Suppressor macrophage treated with lipopolysaccharide for 4 hours (primary cell): ENCODE results near the gene CREBL2.
"Not testable (repeated sequence)": the region's sequence is repeated elsewhere in the genome, so short reads cannot be mapped to it uniquely, and the experiment has no call there.

Experiments used
- DNase-seq: peaks from one replicate; pipeline ENCODE4 v3.0.0-alpha.2; 2020

The CREBL2 gene, protein sequence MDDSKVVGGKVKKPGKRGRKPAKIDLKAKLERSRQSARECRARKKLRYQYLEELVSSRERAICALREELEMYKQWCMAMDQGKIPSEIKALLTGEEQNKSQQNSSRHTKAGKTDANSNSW

DNA sequence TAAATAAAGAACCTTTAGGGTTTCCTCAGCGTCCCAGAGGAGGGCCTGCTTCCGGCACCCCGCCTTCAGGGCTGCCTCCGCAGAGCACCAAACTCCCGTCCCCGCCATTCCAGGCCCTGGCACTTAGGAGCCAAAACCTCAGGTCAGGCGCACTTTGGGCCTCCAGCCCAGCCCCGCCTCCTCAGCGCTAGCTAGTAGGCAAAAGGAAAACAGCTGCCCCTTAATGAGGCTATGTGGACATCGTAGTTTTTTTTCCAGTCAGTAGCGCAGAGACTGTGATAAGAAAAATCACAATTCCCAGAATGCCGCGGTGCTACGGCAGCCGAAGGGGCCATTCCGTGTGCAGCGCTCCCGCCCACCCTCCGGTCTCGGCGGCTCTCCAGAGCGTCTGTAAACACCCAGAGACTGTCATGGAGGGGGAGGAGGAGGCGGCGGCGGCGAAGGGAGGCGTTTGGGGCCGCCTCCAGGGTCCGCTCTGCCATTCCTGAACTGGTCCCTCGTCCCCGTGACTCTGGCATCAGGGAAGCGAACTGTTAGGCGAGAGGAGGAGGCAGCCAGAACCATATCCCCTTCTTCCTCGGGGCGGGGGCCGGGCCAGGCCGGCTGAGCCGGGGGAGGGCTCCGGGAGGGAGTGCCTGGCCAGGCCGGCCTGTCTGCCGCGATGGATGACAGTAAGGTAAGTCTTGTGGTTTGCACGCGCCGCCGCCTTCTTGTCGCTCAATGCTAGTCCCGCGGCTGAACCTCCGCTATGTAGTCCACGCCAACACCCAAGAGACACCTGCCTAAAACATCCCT, at the start of gene CREBL2:
TSS of gene CREBL2 (plus strand) at position 365 of the 795 bp plus-strand sequence. CDS start at position 662, 297 bp downstream.
- peak; percentile 91 for DNase-seq

DNA sequence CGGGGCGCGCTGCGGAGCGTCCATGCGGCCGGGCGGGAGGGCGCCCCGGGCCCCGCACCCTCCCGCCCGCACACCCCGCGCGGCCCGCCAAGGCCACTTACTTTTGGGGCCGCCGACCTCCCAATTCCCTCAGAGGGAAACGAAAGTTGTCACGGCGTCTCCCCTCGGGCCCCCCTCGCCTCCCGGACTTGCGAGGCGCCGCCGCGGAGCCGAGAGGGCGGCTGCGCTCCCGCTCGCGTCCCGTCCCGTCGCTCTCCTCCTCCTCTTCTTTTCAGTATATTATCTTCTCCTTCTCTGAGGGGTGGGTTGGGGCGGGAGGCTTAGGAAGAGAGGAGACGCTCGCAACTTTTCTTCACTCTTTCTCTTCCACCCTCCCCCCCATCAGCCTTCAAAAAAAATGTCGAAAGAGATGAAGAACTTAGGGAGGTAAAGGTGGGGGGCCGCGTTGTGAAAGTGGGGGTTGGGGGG, 49.6 kb upstream of the CREBL2 start:
- DNase-seq = peak; percentile 44

DNA sequence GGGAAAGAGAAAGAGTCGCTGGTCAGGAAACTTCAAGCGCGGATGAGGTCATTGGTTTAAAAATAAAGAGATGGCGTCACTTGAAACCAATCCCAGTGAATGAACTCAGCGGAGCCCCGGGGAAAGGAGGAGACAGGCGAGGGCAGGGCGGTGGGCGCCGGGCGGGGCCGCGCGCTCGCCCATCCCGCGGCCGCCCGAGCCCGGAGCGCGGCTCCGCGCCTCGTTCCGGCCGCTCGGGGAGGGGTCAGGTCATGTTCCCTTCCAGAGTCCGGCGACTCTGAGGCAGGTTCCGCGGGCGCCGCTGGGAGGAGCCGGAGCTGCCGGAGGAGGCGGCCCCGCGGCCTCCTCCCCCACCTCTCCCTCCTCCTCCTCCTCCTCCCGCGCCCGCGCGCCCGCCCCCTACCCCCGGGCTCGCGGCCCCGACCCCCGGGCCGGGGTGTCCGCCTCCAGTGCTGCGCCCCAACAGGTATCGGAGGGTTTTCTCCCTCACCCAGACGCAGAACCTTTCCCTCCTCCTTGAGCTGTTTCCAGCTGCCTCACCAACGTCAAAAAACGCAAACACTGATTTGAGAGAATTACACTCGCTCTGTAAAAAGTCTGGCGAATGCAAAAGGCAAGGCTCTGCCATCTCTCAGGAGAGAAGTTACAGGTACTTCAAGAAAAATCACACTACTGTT, 49.0 kb upstream of the CREBL2 start, which contains the start of gene DUSP16:
TSS of gene DUSP16 (minus strand) at position 279 of the 677 bp plus-strand sequence. CDS start 41,765 bp downstream, outside the sequence.
- DNase-seq = peak; percentile 94

DNA sequence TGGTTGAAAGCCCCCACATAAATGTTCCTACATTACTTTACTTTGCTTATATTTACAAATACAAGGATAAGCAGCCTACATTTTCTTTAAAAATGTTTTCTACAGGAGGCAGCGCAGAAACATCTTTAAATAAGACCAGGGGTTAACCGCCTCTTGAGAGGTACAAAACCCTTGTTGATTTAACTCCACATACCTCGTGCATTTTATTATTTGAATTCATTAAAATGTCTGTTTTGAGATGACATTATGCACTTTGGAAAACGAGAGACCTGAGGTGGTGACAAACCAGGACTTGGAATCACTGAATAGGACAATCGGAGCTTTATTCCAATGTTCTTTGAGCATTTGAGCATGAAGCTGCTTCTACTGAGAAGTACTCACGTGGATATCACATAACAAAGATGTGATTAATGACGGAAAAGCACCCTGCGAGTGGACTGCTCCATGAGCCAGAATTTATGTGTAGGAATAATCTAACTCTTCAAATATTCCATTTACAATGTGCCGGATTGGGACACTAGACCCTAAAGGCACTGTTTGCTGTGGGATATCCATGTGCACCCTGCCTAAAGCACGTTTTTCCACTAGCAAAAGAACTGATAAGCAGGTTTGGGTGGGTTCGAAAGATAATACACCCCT, 48.3 kb upstream of the CREBL2 start:
- no peak for DNase-seq

DNA sequence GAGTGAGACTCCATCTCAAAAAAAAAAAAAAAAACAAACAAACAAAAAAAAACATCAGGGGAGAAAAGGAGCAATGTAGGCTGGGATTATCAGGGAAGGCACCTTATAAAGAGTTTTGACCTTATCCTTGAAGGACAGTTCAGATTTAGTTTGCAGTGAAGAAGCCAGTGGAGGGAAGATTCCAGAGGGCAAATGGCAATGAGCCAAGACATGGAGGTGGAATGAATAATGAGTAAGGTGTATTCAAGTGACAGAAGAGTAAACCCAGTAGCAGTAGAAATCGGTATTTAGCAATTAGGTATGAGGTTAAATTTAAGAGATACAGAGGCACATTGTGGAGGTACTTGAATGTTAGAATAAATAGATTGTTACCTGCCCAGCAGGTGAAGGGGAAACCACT, 46.8 kb upstream of the CREBL2 start:
- no peak for DNase-seq

DNA sequence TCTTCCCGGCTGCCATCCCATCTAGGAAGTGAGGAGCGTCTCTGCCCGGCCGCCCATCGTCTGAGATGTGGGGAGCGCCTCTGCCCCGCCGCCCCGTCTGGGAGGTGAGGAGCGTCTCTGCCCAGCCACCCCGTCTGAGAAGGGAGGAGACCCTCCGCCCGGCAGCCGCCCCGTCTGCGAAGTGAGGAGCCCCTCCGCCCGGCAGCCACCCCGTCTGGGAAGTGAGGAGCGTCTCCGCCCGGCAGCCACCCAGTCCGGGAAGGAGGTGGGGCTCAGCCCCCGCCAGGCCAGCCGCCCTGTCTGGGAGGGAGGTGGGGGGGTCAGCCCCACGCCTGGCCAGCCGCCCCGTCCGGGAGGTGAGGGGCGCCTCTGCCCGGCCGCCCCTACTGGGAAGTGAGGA, 45.7 kb upstream of the CREBL2 start:
- DNase-seq = not testable (repeated sequence)

DNA sequence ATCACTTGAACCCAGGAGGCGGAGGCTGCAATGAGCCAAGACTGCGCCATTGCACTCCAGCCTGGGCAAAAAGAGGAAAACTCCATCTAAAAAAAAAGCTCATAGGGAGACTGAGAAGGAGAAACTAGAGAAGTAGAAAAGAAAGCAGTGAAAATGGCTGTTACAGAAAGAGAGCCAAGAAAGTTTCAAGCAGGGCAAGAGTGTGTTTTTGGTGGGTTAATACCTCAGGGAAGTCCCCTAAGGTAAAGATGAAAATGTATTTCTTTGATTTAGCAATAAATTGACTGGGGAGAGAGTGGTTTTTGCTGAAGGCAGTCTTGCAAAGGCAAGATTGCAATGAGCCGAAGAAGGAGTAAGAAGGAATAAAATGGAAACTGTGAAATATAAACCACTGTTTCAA, 39.0 kb upstream of the CREBL2 start:
- no peak for DNase-seq

DNA sequence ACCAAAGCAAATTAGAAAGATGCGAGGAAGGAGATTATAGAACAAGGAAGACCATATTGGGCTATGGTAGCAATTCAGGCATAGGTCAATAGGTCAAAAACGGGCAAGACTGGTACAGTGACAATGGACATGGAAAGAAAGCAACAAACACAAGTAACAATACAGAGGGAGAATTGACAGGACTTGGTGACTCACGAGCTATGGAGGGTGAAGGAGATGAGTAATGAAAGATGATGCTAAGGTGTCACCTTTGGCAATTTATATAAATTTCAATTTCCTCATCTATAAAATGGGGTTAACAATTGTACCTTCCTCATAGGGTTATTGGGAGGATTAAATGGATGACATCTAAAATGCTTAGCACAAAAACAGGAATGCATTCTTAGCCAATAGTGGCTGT, 33.9 kb upstream of the CREBL2 start:
- no peak for DNase-seq

DNA sequence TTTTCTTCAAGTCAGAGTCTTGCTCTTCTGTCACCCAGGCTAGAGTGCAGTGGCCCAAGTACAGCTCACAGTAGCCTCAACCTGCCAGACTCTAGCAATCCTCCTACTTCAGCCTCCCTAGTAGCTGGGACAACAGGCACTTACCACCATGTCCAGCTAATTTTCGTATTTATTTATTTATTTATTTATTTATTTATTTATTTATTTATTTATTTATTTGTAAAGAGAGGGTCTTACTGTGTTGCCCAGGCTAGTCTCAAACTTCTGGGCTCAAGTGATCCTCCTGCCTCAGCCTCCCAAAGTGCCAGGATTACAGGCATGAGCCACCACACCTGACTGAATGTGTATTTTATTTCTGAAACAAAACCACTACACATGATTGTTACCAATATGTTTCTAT, 31.0 kb upstream of the CREBL2 start:
- DNase-seq = not testable (repeated sequence)

DNA sequence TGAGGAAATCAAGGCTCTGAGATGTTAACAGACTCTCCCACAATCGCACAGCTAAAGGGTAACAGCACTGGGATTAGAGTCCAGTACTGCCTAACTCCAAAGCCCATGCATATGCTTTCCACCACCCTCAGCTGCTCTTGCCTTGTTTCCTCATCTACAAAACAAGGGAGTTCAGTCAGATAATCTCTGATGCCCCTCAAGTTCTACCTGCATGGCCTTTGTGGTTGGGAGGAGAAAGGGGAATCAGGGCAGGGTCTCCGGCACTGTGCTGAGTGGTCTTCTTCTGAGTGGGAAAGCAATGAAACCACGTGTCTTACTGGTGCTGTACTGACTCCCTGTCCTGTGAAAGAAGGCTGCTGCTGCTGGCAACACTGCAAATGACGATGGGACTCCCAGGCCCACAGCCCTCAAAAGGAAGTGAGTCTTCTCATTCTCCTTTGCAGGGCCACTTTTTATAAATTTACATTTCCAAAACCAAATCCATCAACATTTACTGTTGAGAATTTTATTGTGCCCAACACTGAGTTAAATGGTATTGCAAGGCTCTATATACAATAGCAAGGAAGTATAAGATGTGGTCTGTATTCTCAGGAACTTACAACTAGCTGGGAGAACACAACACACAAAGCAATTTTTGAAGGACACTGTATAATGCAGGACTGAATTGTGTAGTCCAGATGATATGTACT, 29.3 kb upstream of the CREBL2 start:
- DNase-seq = peak; percentile 16

DNA sequence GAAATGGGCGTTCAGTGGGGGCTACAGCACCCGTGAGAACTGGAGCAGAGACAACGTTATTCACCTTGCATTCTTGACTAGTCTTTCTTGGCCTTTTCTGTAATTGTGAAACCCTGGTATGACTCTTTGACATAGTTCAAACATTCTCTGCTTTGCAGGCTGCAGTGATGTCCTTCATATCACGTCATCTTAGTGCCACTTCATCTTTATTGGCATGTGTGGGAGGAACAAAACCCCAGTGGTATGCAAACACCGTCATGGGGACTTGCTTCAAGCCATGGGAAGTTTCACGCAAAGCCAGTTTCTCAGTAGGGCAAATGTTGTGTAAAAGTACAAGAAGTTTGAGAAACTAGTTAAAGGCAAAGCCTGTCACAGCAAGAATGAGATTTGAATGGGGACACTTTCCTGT, 28.8 kb upstream of the CREBL2 start:
- peak; percentile 73 for DNase-seq

DNA sequence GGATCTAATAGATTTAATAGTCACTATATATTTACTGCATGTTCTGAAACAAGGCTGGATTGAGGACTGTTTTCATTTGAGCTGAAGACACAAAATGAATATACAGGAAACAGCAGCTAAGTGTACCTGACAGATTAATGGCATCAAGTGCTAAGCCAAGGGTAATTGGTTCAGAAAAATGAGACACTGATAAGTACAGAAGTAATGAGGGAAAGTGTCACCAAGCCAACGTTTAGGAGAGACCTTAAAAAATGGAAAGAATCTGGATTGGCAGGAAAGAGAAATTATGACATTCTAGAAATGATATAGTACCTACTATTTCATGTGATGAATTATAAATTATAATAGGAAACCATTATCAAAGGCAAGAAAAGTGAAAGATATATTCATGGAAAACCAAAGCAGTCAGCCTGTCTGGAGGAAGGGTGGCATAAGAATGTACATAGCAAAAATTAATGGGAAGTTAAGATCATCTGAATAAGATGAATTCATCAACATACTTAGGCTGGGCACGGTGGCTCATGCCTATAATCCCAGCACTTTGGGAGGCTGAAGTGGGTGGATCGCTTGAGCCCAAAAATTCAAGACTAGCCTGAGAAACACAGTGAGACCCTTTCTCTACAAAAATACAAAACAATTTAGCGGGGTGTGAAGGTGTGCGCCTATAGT, 28.0 kb upstream of the CREBL2 start:
- no peak for DNase-seq

DNA sequence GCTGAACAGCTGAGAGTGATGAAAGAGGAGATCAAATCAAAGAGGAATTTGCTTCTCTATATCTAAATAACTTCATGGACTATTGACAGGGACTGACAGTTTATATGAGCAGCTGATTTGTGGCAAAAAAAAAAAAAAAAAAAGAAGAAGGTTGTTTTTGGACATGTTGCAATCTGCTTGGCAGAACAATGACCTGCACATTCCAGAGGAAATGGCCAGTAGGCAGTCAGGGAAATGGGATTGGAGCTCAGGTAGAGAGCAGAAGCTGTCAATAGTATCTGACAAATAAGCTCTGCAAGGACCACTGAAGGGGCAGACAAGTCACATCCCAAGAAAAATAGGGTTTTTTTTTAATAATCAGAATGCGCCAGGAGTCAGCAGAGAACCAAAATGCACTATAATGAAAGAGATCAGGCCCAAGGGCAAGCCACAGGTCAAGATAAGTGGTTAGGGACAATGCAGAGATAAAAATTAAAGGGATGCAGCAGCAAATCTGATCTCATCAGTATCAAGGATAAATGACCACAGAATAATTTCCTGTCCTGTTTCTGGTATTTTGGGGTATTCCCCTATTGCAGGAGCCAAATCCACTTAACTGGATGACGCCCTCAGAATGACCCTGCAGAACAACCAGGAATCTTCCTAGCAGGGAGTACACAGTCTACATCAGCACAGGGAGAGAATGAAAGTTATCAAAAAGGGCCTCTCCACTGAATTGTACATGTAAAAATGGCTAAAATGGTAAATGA, 26.4 kb upstream of the CREBL2 start:
- DNase-seq = peak; percentile 25

DNA sequence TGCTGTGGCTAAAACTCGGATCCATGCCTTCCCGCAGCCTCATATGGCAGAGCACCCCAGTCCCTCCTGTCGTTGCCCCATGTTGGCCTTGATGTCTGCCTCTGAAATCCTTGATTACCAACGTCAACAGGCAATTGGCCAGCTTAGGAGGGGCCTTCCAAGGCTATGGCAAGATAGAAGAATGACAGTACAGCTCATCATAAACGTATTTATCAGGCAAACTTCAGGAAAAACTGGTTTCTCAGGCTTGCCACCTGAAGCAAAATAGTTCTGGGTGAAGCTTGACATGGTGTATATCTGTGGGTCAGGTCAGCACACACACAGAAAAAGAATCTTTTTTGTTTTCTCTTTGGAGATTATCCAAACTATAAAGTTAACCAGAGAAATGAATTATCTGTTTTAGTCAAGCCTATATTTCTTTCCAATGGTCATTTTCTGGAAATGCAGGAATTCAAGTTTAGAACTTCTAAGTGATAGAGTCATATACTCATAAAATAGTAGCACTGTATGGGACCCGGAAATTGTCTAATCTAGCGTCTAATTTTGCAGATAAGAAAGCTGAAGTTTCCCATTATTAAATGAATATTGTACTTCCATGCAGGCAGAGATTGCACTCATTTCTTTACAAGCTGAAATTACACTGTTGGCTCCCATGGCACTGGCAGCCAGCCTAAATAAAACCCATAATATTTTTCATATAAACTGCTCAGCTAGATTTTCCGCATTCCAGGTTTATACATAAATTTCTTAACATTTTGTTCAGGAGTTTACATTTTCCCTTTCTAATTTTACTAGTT, 24.6 kb upstream of the CREBL2 start:
- DNase-seq = no peak

DNA sequence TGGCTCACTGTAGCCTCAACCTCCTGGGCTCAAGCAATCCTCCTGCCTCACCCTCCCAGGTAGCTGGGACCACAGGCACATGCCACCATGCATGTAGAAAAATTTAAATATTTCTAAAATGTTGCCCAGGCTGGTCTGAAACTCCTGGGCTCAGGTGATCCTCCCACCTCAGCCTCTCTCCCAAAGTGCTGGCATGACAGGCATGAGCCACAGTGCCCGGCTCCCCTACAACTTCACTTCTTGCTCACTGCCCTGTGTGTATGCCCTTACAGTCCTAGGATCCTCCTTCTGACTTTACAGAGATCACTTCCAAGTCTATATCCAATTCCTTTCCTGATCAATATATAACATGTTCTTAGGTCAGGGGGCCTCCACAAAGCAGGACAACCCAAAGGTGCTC, 23.8 kb upstream of the CREBL2 start:
- DNase-seq = no peak

DNA sequence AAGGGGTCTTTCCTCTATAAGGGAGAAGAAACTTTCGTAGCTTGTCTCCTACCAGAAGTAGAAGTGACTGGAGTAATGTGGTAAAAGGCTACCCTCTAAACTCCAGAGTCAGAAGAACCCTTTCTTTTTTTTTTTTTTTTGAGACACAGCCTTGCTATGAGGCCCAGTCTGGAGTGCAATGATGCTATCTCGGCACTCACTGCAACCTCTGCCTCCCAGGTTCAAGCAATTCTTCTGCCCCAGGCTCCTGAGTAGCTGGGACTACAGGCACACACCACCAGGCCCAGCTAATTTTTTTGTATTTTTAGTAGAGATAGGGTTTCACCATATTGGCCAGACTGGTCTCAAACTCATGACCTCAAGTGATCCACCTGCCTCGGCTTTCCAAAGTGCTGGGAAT, 23.2 kb upstream of the CREBL2 start:
- not testable (repeated sequence) for DNase-seq

DNA sequence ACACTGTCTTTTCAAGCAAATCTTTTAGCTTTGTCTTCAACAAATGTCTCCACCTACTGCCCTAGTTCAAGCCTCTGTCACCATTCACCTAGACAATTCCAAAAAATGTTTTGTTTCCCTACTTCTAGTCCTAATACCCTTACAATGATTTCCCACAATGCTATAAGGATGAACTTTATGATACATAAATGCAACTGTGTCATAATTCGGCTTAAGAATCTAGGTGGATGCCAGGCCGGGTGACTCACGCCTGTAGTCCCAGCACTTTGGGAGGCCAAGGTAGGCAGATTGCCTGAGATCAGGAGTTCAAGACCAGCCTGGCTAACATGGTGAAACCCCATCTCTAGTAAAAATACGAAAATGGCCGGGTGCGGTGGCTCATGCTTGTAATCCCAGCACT, 20.7 kb upstream of the CREBL2 start:
- no peak for DNase-seq

DNA sequence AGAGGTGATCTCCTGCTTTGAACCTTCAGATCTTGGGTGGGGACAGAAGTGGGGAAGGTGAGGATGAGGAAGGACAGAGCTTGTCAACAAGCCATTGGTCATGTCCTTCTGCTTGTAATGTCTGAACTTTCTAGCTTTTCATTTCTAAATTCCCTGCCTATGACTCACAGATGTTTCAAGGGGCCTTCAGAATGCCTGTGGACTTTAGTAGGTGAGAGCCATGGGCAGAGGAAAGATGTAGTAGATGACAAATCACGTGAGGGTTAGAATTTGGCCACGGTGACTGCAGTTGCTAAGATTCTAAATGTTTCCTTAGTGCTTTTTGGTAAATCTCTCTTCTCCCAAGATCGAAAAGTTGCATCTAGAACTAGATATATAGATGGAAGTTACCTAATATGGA, 18.7 kb upstream of the CREBL2 start:
- no peak for DNase-seq

DNA sequence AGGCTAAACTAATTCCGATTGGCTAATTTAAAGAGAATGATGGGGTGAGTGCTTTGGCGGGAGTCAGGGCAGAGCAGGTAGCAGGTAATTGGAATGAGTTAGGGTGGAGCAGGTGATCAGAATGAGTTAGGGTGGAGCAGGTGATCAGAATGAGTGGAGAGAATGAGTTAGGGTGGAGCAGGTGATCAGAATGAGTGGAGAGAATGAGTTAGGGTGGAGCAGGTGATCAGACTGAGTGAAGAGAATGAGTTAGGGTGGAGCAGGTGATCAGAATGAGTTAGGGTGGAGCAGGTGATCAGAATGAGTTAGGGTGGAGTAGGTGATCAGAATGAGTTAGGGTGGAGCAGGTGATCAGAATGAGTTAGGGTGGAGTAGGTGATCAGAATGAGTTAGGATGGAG, 15.7 kb upstream of the CREBL2 start:
- DNase-seq = not testable (repeated sequence)

DNA sequence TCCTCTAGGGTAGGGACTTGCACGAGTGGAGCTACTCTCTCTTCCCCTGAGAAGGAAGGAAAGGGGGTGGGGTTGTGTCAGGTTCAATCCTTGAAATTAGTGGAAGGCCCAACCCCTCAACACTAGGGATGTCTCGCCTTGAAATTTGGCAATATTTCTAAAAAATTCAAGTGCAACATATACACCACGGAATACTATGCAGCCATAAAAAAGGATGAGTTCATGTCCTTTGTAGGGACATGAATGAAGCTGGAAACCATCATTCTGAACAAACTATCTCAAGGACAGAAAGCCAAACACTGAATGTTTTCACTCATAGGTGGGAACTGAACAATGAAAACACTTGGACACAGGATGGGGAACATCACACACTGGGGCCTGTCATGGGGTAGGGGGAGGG, 15.1 kb upstream of the CREBL2 start:
- not testable (repeated sequence) for DNase-seq

DNA sequence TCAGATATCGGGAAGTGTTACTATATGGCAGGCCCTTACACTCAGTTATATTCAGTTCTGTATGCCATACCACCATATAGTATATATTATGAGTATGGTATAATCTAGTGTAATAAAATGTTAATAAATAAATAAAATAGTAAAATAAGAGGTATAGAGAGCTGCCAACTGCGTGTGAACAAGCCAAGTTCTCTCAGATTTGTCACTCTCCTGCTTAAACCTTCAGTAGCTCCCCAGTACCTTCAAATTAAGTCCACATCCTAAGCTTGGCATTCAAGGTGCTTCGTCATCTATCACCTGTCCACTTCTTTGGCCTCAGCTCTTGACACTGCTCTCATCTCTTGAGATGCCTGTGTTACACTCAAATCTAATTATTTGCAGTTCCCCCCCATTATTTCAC, 12.8 kb upstream of the CREBL2 start:
- no peak for DNase-seq
